GM12865 (cell line): ENCODE data around the gene METTL1.

ENCODE experiments used
- DNase-seq: peaks from one replicate; pipeline ENCODE4 v3.0.0; 2010; ENCODE audit warnings: low read depth
- H3K4me3 ChIP-seq: 2 replicates; pipeline ENCODE4 v1.5.1; 2011; ENCODE audit warnings: mild to moderate bottlenecking, low read depth, low read length, control low read depth
- CTCF ChIP-seq: IDR thresholded peaks from 2 replicates; pipeline ENCODE4 v1.5.1; 2011; ENCODE audit warnings: low read length, control low read depth, low read depth, inconsistent platforms; ENCODE audit not compliant: insufficient read depth; ENCODE audit errors: missing control alignments

Gene METTL1

GRCh38 chr12:57731411-57732080 lies 40.4 kb downstream of the METTL1 start:
- DNase-seq, result no peak
- no peak overlapping the region for H3K4me3 ChIP-seq
- TF ChIP-seq CTCF, result no peak

GRCh38 chr12:57730336-57731067 lies 41.4 kb downstream of the METTL1 start:
- no peak overlapping the region for H3K4me3 ChIP-seq
- TF ChIP-seq CTCF, result no peak
- DNase-seq, result no peak

GRCh38 chr12:57729321-57729844 lies 42.5 kb downstream of the METTL1 start:
- no peak for DNase-seq
- TF ChIP-seq CTCF, result no peak
- H3K4me3 ChIP-seq, result no peak overlapping the region

- TF ChIP-seq CTCF, result no peak
- no peak overlapping the region for H3K4me3 ChIP-seq
- DNase-seq, result no peak
Measured at GRCh38 chr12:57727758-57728395, 44.0 kb downstream of the METTL1 start.

- H3K4me3 ChIP-seq, result no peak overlapping the region
- no peak for TF ChIP-seq CTCF
Measured at GRCh38 chr12:57726884-57727757, 44.8 kb downstream of the METTL1 start.

GRCh38 chr12:57726151-57726883 lies 45.6 kb downstream of the METTL1 start:
- no peak overlapping the region for H3K4me3 ChIP-seq
- no peak for TF ChIP-seq CTCF
- no peak for DNase-seq

More at GRCh38 chr12:57726884-57727757, 44.8 kb downstream of the METTL1 start:
- DNase-seq, result no peak
